Muscle of arm (tissue), 12 donors: ENCODE results near the gene CD46. TPM values are rescaled to one million over a fixed set of nuclear protein-coding genes. Genes with fewer than 3 reads are reported as not detected.

Experiments
- DNase-seq: peaks from one replicate; pipeline ENCODE4 v3.0.0-alpha.2; 2013
- polyA plus RNA-seq, 12 donors: library from polyadenylated mRNA; unstranded; fragments of 120-200 nt; gene quantifications; one replicate each; pipeline ENCODE4 v1.2.1, GENCODE V29; 2013; ENCODE audit not compliant: insufficient read length in 12 of 12

Gene CD46
- polyA plus RNA-seq, 12 donors: 66.0 to 165 (median 102) TPM; not detected in 1

DNA sequence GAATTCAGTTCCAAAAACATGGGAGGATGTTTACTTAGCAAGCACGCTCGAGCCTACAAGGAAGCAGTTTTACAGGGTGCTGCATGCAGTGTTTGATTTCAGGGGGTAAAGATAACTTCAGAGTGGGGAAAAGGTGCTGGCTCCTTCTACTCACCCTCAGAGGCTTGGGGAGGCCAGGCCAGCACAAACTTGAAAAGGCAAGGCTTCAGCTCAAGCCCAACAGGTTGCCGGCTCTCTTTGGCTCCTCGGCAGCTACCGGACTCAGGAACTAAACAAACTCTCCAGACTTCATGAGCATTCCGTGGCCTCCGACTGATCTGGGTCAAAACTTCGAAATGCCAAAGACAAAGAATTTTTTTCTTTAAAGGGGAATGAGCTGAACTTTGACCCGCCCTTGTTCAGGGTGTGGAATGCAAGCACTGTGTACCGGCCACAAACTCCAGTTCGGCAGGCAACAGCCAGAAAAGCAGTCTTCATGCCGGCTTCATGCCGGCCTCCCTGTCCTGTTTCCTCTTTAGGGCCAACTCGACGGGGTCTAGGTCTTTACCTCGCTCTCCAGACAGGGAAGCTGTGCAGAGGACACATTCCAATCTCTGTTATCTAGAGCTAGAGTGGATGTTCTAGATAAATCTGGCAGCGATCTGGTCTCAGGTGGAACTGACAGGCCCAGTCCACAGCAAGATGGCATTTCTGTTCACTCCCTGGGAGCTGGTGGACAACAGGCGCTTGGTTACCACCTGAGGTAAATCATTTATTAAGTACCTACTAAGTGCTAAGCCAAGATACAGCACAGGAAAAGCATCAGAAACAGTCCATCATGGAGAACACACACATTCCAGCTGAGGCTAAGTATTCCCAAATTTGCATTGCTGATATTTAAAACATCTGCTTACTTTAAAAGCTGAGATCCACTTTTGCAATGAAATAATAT lies 75.0 kb downstream of the CD46 start:
- no peak for DNase-seq

DNA sequence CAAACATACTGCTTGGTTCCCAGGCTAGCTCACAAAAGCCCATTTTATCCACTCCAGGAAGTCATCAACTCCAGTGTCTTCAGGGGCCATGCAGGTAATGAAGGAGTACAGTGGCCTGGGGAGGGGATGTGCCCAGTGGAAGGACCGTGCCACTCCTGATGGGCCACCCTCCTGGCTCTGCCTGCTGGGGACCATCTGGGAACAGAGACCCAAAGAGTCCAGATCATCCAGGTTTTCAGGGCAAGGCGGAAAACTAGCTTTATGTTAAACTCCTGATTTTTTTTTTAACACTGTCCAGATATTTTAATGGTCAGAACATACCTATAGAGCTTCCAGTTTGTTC lies 75.6 kb downstream of the CD46 start:
- DNase-seq: no peak

DNA sequence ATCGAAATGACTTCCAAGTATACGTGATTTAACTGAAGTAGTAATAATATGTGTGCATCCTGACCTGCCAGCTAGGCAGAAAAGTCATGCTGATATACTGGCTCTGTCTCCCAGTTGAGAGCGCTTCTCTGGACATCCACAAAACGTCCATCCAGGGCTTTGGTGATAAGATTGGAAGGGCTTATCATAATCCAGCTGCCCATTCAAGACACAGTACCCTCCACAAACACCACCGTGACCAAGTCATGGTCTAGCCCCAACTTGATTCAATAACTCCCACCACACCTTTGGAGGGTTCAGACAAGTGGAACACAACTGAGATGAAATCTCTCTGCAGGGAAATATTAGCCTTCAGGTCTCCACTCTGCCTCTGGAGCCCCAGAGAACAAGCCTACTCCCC lies 76.2 kb downstream of the CD46 start:
- no peak for DNase-seq

DNA sequence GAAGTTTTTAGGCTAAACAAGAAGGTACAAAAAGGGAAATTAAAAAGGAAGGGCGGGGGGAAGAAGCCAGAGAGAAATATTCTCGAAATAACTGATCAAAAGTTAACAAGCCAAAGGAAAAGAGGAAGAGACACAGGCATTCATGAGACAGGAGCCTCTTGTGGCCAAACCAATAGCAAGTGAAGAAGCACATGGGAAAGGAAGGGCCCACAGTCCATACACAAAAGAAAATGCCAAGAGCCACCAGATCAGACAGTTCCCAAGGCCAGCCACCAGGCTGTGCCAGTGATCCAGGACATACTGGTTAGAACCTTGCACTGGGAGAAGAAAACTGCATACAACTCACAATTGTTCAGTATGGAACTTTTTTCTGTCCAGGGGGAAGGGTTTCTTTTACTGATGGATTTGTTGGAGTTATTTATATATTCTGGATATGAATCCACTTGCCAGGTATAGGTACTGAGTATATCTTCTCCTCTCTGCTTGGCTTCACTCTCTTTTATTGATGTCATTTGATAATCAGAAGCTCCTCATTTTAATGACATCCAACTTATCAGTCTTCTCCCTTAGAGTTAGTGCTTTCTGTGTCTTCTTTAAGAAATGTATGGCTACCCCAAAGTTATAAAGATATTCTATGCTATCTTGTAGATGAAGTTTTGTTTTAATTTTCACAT lies 76.8 kb downstream of the CD46 start:
- DNase-seq: peak; percentile 46

DNA sequence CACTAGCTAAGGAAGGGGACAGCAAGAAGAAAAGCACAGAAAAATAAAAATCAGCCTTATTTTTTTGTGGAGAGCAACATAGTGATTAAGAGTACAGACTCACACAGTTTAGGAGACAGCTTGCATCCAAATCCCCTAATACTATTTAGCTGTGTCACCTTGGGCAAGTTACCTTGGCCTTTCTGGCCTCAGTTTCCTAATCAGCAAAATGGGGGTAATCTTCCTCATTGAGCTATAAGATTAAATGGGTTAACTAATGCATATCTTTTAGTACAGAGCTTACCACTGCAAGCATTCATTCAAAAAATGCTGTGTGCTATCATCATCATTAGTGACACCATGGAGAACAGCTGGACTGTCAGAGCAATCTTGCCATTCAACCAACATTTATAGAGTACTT lies 77.7 kb downstream of the CD46 start:
- no peak for DNase-seq

DNA sequence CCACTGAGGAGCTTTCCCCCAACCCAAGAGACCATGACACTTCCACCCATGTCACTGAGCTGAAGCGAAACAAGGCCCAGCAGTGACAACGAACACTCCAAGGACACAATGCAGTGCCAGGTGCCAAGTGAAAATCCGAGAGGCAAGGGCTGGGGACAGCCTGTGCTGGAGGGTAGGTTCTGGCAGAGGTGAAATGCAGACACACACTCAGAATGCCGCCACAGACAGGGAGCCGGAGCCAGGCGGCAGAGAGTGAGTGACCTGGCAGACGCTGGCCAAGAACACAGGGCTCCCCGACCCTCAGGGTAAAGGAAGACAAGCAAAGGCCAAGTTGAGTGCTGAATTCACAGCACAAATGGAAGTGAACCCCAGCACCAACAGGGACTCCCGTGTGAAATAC lies 78.9 kb downstream of the CD46 start:
- DNase-seq: no peak

DNA sequence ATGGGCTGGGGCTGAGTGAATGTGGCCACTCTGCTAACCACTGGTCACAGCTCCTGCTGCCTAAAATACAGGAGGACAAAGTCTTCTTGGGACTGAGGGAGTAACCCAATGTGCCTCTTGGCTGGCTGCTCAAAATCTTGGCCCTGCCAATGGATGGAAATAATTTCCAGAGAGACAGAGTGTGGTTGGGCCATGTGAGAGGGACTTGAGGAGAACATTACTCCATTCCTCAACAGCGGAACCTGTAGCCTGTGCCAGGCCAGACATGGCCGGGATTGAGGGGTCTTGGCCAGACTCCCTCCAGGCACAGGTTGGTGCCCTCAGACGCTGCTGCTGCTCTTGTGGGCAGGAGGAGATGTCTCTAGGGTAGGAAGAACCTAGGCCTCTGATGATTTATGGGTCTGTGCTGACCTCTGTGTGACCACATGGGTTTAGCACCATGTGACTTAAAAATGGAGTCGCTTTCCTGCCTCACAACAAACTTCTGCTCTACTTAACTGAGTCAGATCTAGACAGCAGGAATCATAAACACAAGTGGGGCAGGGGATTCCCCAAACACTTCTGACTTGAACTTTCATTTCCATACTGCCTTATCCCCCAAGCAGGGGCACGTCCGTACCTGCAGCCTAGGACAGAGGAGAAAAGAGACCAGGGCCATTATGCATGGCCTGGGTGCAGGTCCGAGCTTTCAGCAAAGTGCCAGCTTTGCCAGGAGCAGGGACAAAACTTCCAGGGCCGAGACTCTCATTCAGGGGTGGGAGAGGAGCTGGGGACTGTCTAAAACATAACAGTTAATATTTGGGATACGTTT lies 79.9 kb downstream of the CD46 start:
- no peak for DNase-seq

DNA sequence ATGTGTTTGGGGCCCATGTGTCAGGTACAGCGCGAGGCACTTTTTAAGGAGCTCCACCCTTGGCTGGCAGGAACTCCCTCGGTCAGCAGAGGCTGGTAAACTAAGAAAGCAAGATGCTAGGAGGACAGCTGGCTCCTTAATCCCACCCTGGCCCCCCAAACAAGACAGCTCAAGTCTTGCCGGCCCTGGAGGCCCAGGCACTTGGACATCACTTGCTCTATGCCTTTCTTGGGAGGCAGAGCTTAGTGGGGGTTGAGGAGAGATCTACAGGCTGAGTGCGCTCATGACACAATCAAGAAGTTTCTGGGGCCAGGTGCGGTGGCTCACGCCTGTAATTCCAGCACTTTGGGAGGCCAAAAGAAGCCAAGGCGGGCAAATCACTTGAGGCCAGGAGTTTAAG lies 80.9 kb downstream of the CD46 start:
- no peak for DNase-seq

DNA sequence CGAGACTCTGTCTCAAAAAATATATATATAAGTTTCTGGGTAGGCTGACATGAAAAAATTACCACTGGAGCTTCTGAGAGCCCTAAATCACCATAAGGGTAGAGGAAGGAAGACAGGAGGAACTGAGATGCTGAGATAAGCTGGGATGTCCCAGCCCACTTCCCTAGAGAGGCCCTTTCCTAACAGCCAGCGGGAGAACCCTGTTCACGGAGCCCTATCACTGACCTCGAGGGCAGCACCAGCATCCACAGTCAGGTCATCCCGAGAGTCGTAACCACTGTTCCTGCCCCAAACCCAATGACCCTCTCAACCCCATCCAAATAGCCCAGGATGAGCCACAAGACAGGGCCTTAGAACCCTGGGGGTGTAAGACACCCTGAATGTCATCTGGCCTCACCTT lies 81.5 kb downstream of the CD46 start:
- DNase-seq: no peak

DNA sequence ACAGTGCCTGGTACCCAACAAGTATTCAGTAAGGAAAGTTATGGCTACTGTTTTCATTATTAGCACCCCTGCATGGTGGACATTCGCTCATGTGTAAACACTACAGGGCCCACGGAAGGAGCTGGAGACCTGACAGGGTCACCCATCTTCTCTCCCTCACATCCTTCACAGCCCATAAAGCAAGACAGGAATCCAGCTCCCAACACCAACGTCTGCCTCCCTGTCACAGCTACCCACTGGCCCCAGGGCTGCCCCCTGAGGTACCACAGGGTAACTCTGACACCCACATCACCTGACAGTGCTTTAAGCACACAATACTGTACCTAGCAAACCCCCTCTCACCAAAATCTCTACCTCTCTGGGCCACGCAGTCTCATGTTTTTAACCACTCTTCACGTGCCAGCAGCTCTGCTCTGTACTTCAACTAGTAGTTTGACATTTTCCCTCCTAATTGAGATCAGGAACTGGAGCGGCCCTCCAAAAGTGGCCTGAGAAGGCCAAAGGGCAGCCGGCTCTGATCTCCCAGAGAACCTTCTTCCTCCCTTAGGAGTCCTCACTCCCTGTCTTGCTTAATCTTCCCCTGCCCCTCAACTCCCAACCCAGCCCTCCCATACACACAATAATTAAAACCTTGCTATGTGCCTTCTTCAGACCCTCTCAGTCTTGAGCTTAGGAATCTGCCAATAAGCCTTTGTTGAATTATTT lies 82.3 kb downstream of the CD46 start:
- DNase-seq: no peak

DNA sequence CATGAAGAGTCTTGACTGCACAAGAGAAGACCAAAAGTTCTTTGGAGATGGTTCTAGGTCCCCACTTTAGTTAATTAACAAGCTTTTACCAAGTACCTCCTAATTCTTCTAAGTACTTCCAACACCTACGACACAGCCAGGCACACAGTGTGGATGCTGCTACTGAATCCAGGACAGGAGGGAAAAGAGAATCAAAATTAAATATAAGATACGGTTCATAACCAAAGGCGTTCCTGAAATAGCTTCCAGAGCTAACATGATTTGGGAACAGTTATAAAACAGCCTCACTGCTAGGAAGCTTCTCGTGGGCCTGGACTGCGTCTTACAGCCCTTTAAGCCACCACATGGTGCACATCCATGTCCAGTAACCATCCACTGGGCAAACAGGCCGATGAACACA lies 84.1 kb downstream of the CD46 start:
- no peak for DNase-seq

DNA sequence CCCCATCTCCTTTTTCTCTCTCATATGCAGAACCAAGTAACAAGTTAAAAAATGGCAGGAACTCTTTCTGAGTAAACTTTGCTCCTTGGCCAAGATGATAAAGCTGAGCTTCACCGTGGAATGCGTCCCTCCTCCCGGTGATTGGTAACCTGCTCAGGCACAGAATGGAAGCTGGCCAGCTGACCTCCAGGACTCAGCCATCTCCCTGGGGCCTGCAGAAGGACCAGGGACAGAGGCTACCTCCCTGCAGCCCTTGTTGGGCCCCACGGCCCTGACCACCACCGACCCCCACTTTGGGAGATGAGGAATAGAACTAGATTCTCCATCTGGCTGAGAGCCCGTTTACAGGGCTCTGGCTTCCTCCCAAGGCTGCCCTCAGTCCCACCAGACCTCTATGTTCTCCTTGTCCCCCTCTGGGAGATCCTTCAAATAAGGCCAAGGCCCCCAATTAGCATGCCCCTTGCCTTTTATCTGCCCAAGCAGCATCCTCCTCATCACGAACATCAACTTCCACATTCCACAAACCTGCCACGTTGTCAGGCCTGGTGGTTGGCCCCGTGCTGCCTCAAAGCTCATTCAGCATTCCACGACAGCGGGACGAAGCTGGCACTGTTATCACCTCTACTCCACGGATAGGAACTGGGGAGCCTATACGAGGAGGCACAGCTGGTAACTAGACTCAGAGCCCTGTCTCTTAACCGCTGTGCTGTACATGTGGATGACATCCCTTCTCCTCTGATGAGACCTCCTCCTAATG lies 84.9 kb downstream of the CD46 start:
- DNase-seq: no peak

DNA sequence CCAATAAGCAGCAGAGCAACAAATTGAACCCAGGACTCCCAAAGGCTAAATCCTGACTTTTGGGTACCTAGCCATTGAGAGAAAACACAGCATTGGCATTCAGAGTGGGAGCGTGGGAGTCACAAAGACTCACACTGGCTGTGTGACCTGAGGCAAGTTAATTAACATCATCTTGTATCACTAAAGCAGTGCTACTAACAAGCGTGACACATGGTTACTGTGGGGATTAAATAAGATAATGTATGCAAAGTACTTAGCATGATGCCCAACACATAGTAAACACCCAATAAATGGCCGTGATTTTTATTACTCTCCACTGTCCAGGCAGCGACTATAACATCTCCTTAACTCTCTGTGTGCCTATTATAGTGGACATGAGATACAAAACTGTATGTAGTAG lies 85.8 kb downstream of the CD46 start:
- DNase-seq: no peak

DNA sequence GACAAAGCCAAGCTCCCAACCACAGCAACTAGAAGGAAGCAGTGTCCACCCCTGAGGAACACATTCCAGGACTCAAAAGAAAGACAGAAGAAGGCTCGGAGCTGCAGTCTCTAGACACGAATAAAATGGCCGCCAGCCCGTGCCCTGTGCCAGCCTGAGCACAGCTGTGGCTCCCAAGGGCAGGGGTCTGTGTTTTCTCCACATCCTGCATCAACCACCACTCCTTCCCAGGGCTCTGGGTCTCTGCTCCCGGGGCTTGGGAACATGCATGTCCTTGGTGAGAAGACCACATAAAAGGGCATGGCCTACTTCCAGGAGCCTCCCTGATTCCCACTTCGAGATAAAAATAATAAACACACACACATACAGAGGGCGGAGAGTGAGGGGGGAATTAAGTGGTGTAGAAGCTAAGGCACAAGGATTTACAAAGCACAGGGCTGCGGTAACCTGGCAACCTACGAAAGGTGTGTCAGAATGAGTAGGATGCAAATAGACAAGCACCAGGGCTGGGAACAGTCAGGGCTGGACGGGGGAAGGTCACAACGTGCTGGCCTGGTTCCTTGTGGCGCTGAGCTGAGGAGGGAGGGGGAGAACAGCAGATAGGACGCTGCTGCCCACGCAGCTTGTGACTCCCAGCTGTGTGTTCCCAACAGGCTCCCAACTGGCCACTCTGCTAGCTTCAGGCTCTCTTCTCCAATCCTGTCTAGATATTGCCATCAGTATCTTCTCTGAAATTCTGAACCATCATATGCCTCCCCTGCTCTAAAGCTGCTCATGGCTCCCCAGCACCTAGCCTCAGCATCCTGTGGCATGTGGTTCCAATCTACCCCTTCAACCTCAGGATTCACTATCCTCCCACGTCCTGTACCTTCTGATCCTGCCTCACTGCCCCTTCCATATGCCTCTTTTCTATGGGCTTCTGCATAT lies 86.6 kb downstream of the CD46 start:
- no peak for DNase-seq

DNA sequence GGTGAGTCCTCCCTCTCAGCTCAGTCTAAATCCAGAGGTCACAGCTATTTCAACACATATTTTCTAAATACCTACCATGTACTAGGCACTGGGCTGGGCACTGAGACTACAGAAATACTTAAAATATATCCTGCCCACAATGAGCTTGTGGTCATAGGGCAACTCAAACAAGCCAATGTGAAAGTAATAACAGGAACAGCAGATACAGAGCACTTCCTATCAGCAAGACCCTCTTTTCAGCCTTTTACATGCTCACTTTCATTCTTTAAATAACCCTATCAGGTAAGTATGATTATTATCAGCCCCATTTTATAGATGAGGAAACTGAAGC lies 87.2 kb downstream of the CD46 start:
- DNase-seq: no peak

DNA sequence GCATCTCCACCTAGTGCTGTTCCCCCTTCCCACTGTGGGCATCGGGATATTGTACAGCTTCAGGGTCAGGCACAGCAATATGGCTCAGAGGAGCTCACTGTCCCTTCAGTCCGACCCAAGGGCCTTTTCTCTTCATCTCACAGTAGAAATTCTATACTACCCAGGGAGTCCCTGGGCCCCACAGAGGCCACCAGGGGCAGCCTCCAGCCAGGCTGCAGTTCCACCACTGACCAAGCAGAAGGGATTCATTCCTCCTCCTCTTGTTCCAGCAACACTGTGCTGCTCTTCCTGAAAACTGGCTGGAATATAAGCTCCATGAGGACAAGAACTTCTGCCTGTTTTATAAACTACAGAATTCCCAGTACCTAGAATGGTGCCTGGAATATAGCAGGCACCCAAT lies 88.5 kb downstream of the CD46 start:
- no peak for DNase-seq

DNA sequence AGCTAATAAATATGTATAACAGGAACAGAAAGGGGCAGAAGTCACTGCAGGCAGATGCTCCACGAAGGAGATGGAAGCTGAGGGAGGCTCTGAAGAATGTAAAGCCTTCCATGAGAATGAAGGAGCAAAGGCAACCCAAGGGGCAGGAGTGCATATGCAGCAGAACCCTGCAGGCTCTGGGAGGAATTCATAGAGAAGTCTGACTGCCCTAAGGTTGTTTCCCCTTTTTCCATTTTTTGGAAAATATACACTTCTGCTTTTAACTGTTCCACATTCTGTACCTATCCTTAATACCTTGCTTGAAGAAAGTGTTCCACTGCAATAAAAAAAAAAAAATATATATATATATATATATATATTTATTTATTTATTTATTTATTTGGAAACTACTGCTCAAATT lies 89.4 kb downstream of the CD46 start:
- no peak for DNase-seq

DNA sequence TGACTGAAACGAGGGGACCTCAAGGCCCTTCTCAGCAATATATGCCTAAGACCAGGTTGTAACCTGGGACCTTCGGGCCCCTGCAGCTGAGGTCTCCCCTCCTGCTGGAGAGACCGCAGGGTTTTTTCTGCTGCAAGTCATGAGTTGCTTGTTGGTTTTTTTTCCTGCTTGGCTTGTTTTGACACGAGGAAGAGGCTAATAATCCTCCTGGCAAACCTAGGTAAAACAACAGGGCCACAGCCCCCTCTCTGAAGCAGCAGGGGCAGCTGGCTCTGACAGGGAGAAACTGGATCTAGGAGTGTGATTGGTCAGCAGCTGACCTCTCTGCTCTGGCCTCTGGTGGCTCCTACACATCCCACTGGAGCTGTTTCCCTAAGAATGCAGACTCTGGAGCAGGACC lies 90.0 kb downstream of the CD46 start:
- no peak for DNase-seq

DNA sequence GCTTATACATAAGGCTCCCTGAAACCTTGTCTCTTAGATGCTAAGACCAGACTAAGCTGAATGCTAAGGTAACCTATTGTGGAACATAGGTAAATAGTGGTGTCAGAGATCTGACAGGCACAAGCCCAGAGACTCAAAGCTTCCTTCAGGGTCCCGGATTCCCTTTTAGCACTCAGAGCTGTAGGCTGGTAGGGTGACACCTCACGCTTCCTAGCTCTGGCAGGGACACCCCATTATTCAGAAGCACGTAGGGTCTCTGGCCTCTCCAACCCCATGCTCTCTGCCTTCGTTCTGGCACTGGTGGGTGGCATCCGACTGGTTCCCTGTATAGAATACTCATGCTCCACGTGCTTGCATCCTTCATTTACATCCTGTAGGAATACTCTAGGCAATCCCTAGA lies 90.7 kb downstream of the CD46 start:
- no peak for DNase-seq

DNA sequence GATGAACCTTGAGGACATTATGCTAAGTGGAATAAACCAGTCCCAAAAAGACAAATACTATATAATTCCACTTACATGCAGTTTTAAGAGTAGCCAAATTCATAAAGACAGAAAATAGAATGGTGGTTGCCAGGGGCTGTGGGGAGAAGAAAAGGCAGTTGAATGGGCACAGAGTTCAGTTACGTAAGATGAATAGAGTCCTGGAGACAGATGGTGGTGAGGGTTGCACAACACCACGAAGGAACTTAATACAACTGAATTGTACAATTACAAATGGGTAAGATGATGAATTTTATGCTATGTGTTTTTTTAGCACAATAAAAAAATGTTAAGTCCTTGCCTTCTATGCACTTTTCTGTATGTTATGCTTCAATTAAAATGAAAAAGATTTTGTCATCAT lies 92.5 kb downstream of the CD46 start:
- no peak for DNase-seq
